Brain microvascular endothelial cell (primary cell): ENCODE measurements around the gene C15orf61.

Experiments used
- DNase-seq: peaks from one replicate; pipeline ENCODE4 v3.0.0-alpha.2; 2020
- H3K27ac ChIP-seq: fragments of 250-450 bp; sonication (Bioruptor Pico); 2 replicates; pipeline ENCODE4 v1.5.1; 2020; ENCODE audit warnings: mild to moderate bottlenecking, moderate library complexity
- H3K27me3 ChIP-seq: fragments of 250-450 bp; sonication (Bioruptor Pico); replicated peaks from 2 replicates; pipeline ENCODE4 v1.5.1; 2020; ENCODE audit warnings: mild to moderate bottlenecking
- H3K36me3 ChIP-seq: fragments of 250-450 bp; sonication (Bioruptor Pico); replicated peaks from 2 replicates; pipeline ENCODE4 v1.5.1; 2020; ENCODE audit warnings: mild to moderate bottlenecking
- H3K4me3 ChIP-seq: 2 replicates; pipeline ENCODE4 v1.5.1; 2011; ENCODE audit warnings: low read depth, mild to moderate bottlenecking, control low read depth, low read length, moderate library complexity
- in situ Hi-C: cut with HindIII; loops from 2 replicates; pipeline ENCODE4 v1.10.0; 2017; ENCODE audit warnings: low sequenced_read_pairs, low pct_ligation_motif_present
- TF ChIP-seq, protein P1 (sequence below): IDR thresholded peaks from 2 replicates; pipeline ENCODE4 v1.5.1; 2011; ENCODE audit warnings: low read depth, mild to moderate bottlenecking, moderate library complexity, low read length, control low read depth, inconsistent platforms; ENCODE audit errors: missing control alignments

The C15orf61 gene

DNA sequence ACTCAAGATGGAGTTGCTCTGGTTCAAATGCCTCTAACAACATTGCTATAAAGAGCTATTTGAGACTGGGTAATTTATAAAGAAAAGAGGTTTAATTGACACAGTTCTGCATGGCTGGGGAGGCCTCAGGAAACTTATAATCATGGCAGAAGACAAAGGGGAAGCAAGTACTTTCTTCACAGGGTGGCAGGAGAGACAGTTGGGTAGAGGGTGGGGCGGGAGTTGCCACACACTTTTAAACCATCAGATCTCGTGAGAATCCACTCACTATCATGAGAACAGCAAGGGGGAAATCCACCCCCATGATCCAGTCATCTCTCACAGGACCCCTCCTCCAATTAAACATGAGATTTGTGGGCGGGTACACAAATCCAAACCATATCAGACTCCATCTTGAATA lies 52.3 kb downstream of the C15orf61 start:
- TF ChIP-seq, protein P1, sequence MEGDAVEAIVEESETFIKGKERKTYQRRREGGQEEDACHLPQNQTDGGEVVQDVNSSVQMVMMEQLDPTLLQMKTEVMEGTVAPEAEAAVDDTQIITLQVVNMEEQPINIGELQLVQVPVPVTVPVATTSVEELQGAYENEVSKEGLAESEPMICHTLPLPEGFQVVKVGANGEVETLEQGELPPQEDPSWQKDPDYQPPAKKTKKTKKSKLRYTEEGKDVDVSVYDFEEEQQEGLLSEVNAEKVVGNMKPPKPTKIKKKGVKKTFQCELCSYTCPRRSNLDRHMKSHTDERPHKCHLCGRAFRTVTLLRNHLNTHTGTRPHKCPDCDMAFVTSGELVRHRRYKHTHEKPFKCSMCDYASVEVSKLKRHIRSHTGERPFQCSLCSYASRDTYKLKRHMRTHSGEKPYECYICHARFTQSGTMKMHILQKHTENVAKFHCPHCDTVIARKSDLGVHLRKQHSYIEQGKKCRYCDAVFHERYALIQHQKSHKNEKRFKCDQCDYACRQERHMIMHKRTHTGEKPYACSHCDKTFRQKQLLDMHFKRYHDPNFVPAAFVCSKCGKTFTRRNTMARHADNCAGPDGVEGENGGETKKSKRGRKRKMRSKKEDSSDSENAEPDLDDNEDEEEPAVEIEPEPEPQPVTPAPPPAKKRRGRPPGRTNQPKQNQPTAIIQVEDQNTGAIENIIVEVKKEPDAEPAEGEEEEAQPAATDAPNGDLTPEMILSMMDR: no peak
- in situ Hi-C loops: no loop called here

DNA sequence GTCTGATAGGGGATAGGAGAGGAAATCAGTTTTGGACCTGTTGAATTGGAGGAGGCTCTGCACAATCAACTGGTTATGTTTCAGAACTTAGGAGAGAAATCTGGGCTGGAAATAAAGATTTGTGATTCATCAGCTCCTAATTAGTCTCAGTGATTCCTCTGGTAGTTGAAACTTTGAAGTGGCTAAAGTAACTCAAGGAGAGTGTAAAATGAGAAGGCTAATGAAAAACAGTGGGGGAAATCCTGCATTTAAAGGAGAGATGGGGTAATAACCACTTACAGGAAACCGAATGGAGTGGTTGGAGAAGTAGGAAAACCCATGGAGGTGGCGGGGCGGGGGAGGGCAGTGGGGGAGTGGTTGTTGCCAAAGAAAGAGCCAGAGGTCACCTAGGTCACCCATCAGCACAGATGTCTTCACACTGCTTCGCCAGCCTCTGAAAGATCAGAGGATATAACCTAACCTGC lies 54.1 kb downstream of the C15orf61 start:
- in situ Hi-C loops: no loop called here
- no peaks in the 10 kb centered on the region for H3K36me3 ChIP-seq
- no peaks in the 10 kb centered on the region for H3K27me3 ChIP-seq
- H3K4me3 ChIP-seq: no peak overlapping the region
- DNase-seq: no peak
- no peak overlapping the region for H3K27ac ChIP-seq
- TF ChIP-seq, protein P1: no peak

More for the DNA sequence above, 52.3 kb downstream of the C15orf61 start:
- Histone ChIP-seq H3K27ac (no peak overlapping the region), H3K4me3 (no peak overlapping the region), H3K36me3 (no peaks in the 10 kb centered on the region), H3K27me3 (no peaks in the 10 kb centered on the region)
- DNase-seq: no peak

DNA sequence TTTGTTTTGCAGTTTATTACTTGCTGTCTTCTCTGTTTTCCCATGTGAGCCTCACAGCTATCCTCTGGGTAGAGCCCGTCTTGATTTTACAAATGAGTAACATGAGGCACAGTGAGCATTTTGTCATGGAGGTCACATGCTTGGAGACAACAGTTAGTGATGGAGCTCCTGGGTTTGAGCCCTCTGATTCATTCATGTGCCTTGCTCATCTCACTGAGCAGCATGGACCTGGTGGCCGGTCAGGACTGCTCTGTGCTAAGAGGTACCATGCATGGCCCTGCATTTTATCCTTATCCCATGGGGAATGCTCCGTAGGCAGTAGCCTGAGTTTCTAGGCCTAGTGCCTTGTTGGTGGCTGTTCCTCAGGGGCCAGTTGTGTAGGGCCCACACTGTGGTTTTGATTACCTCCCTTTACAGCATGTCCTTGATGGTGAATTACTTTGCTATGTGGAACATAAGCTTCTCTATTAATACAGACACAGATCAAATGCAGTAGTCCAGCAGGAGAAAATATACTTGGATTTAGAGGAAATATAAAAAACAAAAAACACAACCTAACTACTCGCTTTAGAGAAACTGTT lies 57.2 kb downstream of the C15orf61 start:
- Histone ChIP-seq H3K27me3 (no peaks in the 10 kb centered on the region), H3K36me3 (no peaks in the 10 kb centered on the region), H3K27ac (no peak overlapping the region), H3K4me3 (no peak overlapping the region)
- DNase-seq: no peak
- TF ChIP-seq, protein P1: no peak
- in situ Hi-C loops: no loop called here

DNA sequence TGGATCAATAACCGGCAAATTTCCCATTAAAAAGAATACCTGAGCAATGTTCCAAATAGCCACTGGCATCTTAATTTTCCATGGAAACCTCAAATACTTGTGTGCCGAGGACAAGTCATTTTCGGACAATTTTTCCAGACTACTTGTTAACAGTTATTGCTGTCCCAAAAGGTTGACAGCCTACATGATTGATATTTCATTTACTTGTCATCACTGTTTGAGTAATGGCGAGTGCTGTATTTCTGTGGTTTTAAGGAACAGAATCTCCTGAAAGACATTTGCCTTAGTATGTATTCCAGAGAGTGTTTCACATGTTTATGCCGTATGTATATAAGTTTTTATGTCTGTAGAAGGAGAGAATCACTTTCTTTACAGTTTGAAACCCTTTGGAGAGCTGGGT lies 58.2 kb downstream of the C15orf61 start:
- H3K36me3 ChIP-seq: no peaks in the 10 kb centered on the region
- H3K27ac ChIP-seq: no peak overlapping the region
- in situ Hi-C loops: no loop called here
- TF ChIP-seq, protein P1: no peak
- H3K4me3 ChIP-seq: no peak overlapping the region
- no peak for DNase-seq
- H3K27me3 ChIP-seq: no peaks in the 10 kb centered on the region
